Upper lobe of left lung (tissue), 6 donors: ENCODE data around the gene TBC1D19. TPM values are rescaled to one million over a fixed set of nuclear protein-coding genes. Genes with fewer than 3 reads are reported as not detected.

ENCODE experiments used
- ATAC-seq, 2 donors: fragments of 200-7000 bp; cut with Tn5 transposase; one replicate each; pipeline ENCODE4 v1.9.1; 2022; ENCODE audit warnings: mild to moderate bottlenecking in 2 of 2, moderate library complexity in 2 of 2; ENCODE audit not compliant: low FRiP score in 2 of 2
- DNase-seq, 2 donors: peaks; one replicate each; pipeline ENCODE4 v3.0.0-alpha.2; 2019 to 2020
- H3K27ac ChIP-seq, 4 donors: fragments of 200-600 bp; sonication (generic); one replicate each; pipeline ENCODE4 v1.5.1; 2016 to 2019
- H3K27me3 ChIP-seq, 4 donors: fragments of 200-600 bp; sonication (generic); one replicate each; pipeline ENCODE4 v1.5.1; 2017 to 2019
- H3K36me3 ChIP-seq, 4 donors: fragments of 200-600 bp; sonication (generic); one replicate each; pipeline ENCODE4 v1.5.1; 2016 to 2019
- H3K4me1 ChIP-seq, 4 donors: fragments of 200-600 bp; sonication (generic); one replicate each; pipeline ENCODE4 v1.5.1; 2018 to 2019
- H3K4me3 ChIP-seq, 4 donors: fragments of 200-600 bp; sonication (generic); one replicate each; pipeline ENCODE4 v1.5.1; 2017 to 2019; ENCODE audit warnings: mild to moderate bottlenecking in 2 of 4, moderate library complexity in 1 of 4
- H3K9me3 ChIP-seq, 4 donors: fragments of 200-600 bp; sonication (generic); one replicate each; pipeline ENCODE4 v1.5.1; 2018 to 2019
- EP300 ChIP-seq, 4 donors: sonication (generic); formaldehyde crosslinking; IDR thresholded peaks; one replicate each; pipeline ENCODE4 v1.5.1; 2017; ENCODE audit warnings: antibody characterized with exemption in 4 of 4, control low read depth in 2 of 4
- POLR2A ChIP-seq, 4 donors: fragments of 450-650 bp; IDR thresholded peaks; one replicate each; pipeline ENCODE4 v1.5.1; 2016 to 2017; ENCODE audit warnings: antibody characterized with exemption in 4 of 4, mild to moderate bottlenecking in 2 of 4
- POLR2AphosphoS5 ChIP-seq, 2 donors: sonication (generic); formaldehyde crosslinking; IDR thresholded peaks; one replicate each; pipeline ENCODE4 v1.5.1; 2017; ENCODE audit warnings: antibody characterized with exemption in 2 of 2
- WGBS, 2 donors: methylation state at CpG; one replicate each; pipeline ENCODE4 v1.1.5; 2017 to 2018; 5-methylcytosine and 5-hydroxymethylcytosine counted together
- total RNA-seq, 6 donors: library from RNA; depleted of rRNA in 4 of 6; stranded (reverse); fragments of >200 nt in 4 of 6; gene quantifications; one replicate each; pipeline versions ENCODE4 v1.1.0 to v1.2.1, GENCODE V29; 2016 to 2021
- TF ChIP-seq, protein P1 (sequence below), 6 experiments: fragments of 450-650 bp in 4 of 6; fragments of 200-600 bp in 2 of 6; sonication (generic) in 2 of 6; IDR thresholded peaks; one replicate each; pipeline ENCODE4 v1.5.1; 2016 to 2019; ENCODE audit warnings: antibody characterized with exemption in 6 of 6
- donor health status: DM: no; HTN: no; CAD: no; lungs with moderate emphysema.
- donor health status: DM: no; HTN: yes; CAD: no; lungs with severe emphysema.

TBC1D19 gene
- total RNA-seq, 6 donors from 2014 or later, result 6.8 to 35.6 (median 11.8) TPM

DNA sequence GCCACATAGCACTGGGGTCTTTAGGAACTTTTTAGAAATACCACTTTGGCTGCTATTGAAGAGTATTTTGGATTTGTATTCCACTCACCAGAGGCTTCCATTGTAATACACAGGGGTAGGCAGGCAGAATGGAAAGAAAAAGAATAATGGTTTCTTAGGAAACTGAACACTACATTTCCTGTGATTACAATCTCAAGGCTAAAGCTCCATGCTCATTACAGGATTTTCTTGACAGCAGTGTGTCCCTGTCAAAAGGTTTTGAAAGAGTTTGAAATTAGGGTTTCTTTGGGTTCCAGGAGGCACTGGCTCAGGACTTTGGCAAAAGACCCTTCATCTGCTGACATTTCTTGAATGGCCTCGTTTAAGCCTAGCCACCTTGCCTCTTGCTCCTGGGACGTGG is 201.9 kb downstream of the TBC1D19 start:
- no peak for DNase-seq
- H3K36me3 ChIP-seq, result no peaks in the 10 kb centered on the region
- no peaks in the 10 kb centered on the region for H3K9me3 ChIP-seq
- no peak for ATAC-seq
- TF ChIP-seq, protein P1, sequence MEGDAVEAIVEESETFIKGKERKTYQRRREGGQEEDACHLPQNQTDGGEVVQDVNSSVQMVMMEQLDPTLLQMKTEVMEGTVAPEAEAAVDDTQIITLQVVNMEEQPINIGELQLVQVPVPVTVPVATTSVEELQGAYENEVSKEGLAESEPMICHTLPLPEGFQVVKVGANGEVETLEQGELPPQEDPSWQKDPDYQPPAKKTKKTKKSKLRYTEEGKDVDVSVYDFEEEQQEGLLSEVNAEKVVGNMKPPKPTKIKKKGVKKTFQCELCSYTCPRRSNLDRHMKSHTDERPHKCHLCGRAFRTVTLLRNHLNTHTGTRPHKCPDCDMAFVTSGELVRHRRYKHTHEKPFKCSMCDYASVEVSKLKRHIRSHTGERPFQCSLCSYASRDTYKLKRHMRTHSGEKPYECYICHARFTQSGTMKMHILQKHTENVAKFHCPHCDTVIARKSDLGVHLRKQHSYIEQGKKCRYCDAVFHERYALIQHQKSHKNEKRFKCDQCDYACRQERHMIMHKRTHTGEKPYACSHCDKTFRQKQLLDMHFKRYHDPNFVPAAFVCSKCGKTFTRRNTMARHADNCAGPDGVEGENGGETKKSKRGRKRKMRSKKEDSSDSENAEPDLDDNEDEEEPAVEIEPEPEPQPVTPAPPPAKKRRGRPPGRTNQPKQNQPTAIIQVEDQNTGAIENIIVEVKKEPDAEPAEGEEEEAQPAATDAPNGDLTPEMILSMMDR (IDR thresholded peaks at IDR 0.05), result no peak
- no peak for TF ChIP-seq EP300 (IDR thresholded peaks at IDR 0.05)
- no peak for TF ChIP-seq POLR2AphosphoS5 (IDR thresholded peaks at IDR 0.05)
- TF ChIP-seq POLR2A (IDR thresholded peaks at IDR 0.05), result no peak
- WGBS, 2 donors, result 72 to 86% methylated on average over 2 of the region's 2 CpGs
- H3K4me1 ChIP-seq, result peaks cover 11 to 16% (median 15%) of the 10 kb centered on the region in 4 donors
- no peaks in the 10 kb centered on the region for H3K27me3 ChIP-seq
- no peak overlapping the region for H3K27ac ChIP-seq
- H3K4me3 ChIP-seq, result no peak overlapping the region

DNA sequence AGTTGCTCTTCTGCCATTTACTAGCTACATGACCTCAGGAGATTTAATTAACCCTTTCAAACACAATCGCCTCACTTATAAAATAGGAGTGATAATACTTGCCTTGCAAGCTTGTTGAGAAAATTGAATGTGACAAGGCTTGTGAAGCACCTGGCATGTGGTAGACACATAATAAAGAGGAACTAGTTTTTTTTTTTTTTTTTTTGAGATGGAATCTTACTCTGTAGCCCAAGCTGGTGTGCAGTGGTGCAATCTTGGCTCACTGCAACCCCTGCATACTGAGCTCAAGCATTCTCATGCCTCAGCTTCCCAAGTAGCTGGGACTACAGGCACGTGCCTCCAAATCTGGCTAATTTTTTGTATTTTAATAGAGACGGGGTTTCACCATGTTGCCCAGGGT is 203.0 kb downstream of the TBC1D19 start:
- peak overlapping the region in 2 of 4 donors; percentile 59 to 68 for H3K27ac ChIP-seq
- H3K4me3 ChIP-seq, result no peak overlapping the region
- DNase-seq (no peak), ATAC-seq (no peak)
- no peaks in the 10 kb centered on the region for H3K9me3 ChIP-seq
- no peaks in the 10 kb centered on the region for H3K36me3 ChIP-seq
- H3K4me1 ChIP-seq, result peaks cover 11 to 16% (median 15%) of the 10 kb centered on the region in 4 donors
- TF ChIP-seq EP300 (IDR thresholded peaks at IDR 0.05) (no peak), POLR2AphosphoS5 (IDR thresholded peaks at IDR 0.05) (no peak), POLR2A (IDR thresholded peaks at IDR 0.05) (no peak)
- TF ChIP-seq, protein P1 (IDR thresholded peaks at IDR 0.05), result no peak
- 79 to 83% methylated on average over 3 of the region's 3 CpGs for WGBS, 2 donors
- no peaks in the 10 kb centered on the region for H3K27me3 ChIP-seq

DNA sequence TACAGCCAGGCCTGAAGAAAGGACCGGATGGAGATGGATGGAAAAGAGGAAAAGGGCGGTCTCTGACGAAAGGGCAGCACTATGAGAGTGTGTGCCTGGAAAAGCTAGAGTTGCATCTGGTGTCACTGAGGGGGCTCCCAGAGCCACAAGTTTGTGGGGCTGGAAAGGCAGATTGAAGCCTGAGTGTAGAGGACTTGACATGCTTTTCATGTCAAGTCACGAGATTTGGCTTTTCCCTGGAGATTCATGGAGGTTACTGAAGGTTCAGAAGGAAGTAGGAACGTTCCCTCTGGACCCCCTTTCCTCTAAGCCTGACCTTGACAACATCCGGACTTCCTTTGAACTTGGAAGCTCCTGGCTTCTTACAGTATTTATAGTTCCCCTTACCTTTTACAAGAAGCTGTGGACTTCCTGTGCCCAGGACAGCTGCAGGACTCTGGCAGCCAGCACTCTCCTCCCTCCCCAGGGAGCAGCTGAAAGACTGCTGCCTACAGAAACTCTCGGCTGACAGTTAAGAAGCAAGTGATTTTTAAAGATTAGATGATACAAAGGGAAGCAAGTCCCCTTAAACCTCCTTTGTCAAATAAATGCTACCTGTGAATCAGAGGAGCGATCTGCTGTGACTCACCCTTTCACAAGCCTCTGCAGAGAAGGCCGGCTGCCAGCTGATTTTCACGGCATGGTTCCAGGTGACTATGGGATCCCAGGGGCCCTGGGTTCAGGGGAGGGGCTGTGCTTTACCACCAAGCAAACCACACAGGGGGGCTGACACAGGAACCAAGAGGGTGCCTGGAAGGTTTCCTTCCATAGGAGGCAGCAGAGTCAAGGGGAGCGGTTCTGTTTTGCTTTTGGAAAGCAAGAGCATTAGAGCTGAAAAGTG is 203.8 kb downstream of the TBC1D19 start:
- H3K4me3 ChIP-seq, result no peak overlapping the region
- peaks cover 11 to 21% (median 15%) of the 10 kb centered on the region in 4 donors for H3K4me1 ChIP-seq
- H3K36me3 ChIP-seq, result no peaks in the 10 kb centered on the region
- ATAC-seq, result peak in 1 of 2 donors; percentile 48
- H3K9me3 ChIP-seq, result no peaks in the 10 kb centered on the region
- DNase-seq, result no peak
- TF ChIP-seq, protein P1 (IDR thresholded peaks at IDR 0.05), result peak in 5 of 6 experiments; percentile 12 to 47 (median 28)
- TF ChIP-seq POLR2AphosphoS5 (IDR thresholded peaks at IDR 0.05) (peak in 1 of 2 donors; percentile 27), POLR2A (IDR thresholded peaks at IDR 0.05) (no peak)
- no peaks in the 10 kb centered on the region for H3K27me3 ChIP-seq
- 34 to 38% methylated on average over 11 of the region's 11 CpGs for WGBS, 2 donors
- peak overlapping the region in 3 of 4 donors; percentile 32 to 68 (median 59) for H3K27ac ChIP-seq

DNA sequence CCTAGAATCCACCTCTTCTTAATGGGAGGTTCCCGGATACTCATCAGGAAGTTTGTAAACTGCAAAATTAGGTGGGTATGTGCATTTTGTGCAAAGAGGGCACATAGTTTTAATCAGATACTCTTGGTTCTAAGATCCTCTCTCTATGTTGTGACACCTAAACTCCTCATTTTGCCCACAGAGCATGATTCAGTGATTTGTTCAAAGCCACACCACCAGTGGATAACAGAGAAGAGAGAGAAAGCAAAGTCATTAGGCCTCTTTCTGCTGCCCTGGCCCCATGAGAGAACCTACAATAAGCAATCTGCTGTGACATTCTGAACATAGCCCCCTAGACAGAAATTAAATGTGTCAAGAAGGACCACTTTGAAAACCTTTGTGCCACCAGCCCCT is 204.5 kb downstream of the TBC1D19 start:
- WGBS, 2 donors, result 33 to 36% methylated on average over 1 of the region's 1 CpG
- Histone ChIP-seq H3K4me3 (no peak overlapping the region), H3K36me3 (no peaks in the 10 kb centered on the region), H3K27me3 (no peaks in the 10 kb centered on the region), H3K4me1 (peaks cover 11 to 25% (median 15%) of the 10 kb centered on the region in 4 donors), H3K27ac (peak overlapping the region in 3 of 4 donors; percentile 20 to 68 (median 59)), H3K9me3 (no peaks in the 10 kb centered on the region)
- TF ChIP-seq, protein P1 (IDR thresholded peaks at IDR 0.05), result no peak
- no peak for TF ChIP-seq POLR2A (IDR thresholded peaks at IDR 0.05)
- DNase-seq (no peak), ATAC-seq (no peak)
